Gastrocnemius medialis (tissue), 4 donors: Measurements from ENCODE around the gene UNC5A. TPM values are rescaled to one million over a fixed set of nuclear protein-coding genes. Genes with fewer than 3 reads are reported as not detected.

Experiments used
- ATAC-seq, 2 donors: fragments of 150-250 bp; one replicate each; pipeline ENCODE4 v1.9.1; 2016
- DNase-seq, 2 donors: peaks; one replicate each; pipeline ENCODE4 v3.0.0-alpha.2; 2019
- H3K27ac ChIP-seq, 4 donors: fragments of 200-600 bp; sonication (generic); 1 replicate in 1 of 4; 2 replicates in 3 of 4; pipeline ENCODE4 v1.5.1; 2016 to 2018; ENCODE audit warnings: mild to moderate bottlenecking in 2 of 4, moderate library complexity in 1 of 4
- H3K27me3 ChIP-seq, 3 donors: fragments of 200-600 bp; sonication (generic) in 2 of 3; 1 replicate in 1 of 3; 2 replicates in 2 of 3; pipeline versions ENCODE4 v1.5.1 to v1.6.0; 2016 to 2019; ENCODE audit warnings: mild to moderate bottlenecking in 1 of 3, moderate library complexity in 1 of 3
- H3K36me3 ChIP-seq, 2 donors: fragments of 200-600 bp; sonication (generic) in 1 of 2; one replicate each; pipeline ENCODE4 v1.5.1; 2017 to 2018
- H3K4me1 ChIP-seq, 2 donors: fragments of 200-600 bp; sonication (generic) in 1 of 2; one replicate each; pipeline ENCODE4 v1.5.1; 2016 to 2017; ENCODE audit warnings: mild to moderate bottlenecking in 2 of 2
- H3K4me3 ChIP-seq, 4 donors: fragments of 200-600 bp; sonication (generic) in 3 of 4; 1 replicate in 1 of 4; 2 replicates in 3 of 4; pipeline ENCODE4 v1.5.1; 2016 to 2019; ENCODE audit warnings: mild to moderate bottlenecking in 2 of 4
- H3K9me3 ChIP-seq, 3 donors: fragments of 200-600 bp; sonication (generic) in 2 of 3; 1 replicate in 1 of 3; 2 replicates in 2 of 3; pipeline ENCODE4 v1.5.1; 2016 to 2019
- CTCF ChIP-seq, 5 experiments: fragments of 450-650 bp in 3 of 5; fragments of 200-600 bp in 2 of 5; sonication (generic) in 2 of 5; IDR thresholded peaks in 4 of 5; conservative IDR thresholded peaks in 1 of 5; 1 replicate in 4 of 5; 2 replicates in 1 of 5; pipeline ENCODE4 v1.5.1; 2016 to 2019; ENCODE audit warnings: antibody characterized with exemption in 5 of 5, mild to moderate bottlenecking in 3 of 5, moderate library complexity in 3 of 5
- POLR2A ChIP-seq, 2 donors: fragments of 450-650 bp; IDR thresholded peaks; one replicate each; pipeline ENCODE4 v1.6.1; 2017; ENCODE audit warnings: antibody characterized with exemption in 2 of 2, mild to moderate bottlenecking in 2 of 2, moderate library complexity in 2 of 2
- in situ Hi-C, 4 donors: fragments of 200-750 bp; cut with MboI; loops; one replicate each; pipeline versions ENCODE4 v1.15.0 to v1.8.0; 2017; ENCODE audit warnings: low sequenced_read_pairs in 4 of 4
- intact Hi-C: fragments of 100-400 bp; cut with DNase I; formaldehyde crosslinking; loops from one replicate; pipeline ENCODE4 v1.15.1; 2023; ENCODE audit warnings: low total_unique reads
- total RNA-seq, 4 donors: library from RNA; depleted of rRNA; stranded (reverse); fragments of >200 nt; gene quantifications; one replicate each; pipeline versions ENCODE4 v1.1.0 to v1.2.3, GENCODE V29; 2016

The UNC5A gene
- total RNA-seq, 4 donors from 2014 or later = 0.10 to 0.55 TPM; not detected in 2

GRCh38 chr5:176817369-176817840 is 7.0 kb downstream of the UNC5A start:
- in situ Hi-C loops (no loop called here), intact Hi-C loops (no loop called here)
- Histone ChIP-seq H3K4me3 (peak overlapping the region in 2 of 4 donors; percentile 25 to 39), H3K36me3 (no peaks in the 10 kb centered on the region), H3K9me3 (no peaks in the 10 kb centered on the region), H3K4me1 (no peaks in the 10 kb centered on the region), H3K27me3 (peaks cover 45 to 67% (median 50%) of the 10 kb centered on the region in 3 donors), H3K27ac (no peak overlapping the region)
- ATAC-seq (no peak), DNase-seq (no peak)
- TF ChIP-seq CTCF (IDR thresholded peaks at IDR 0.05 in 4 of 5, conservative IDR thresholded peaks at IDR 0.05 in 1 of 5) (no peak), POLR2A (IDR thresholded peaks at IDR 0.05) (no peak)

- no peak for DNase-seq
- H3K36me3 ChIP-seq = no peaks in the 10 kb centered on the region
- no peak for ATAC-seq
- in situ Hi-C loops (no loop called here), intact Hi-C loops (no loop called here)
- H3K27ac ChIP-seq = no peak overlapping the region
- peak overlapping the region in 3 of 4 donors; percentile 25 to 39 (median 36) for H3K4me3 ChIP-seq
- peaks cover 44 to 67% (median 46%) of the 10 kb centered on the region in 3 donors for H3K27me3 ChIP-seq
- H3K4me1 ChIP-seq = no peaks in the 10 kb centered on the region
- H3K9me3 ChIP-seq = no peaks in the 10 kb centered on the region
- TF ChIP-seq CTCF (IDR thresholded peaks at IDR 0.05 in 4 of 5, conservative IDR thresholded peaks at IDR 0.05 in 1 of 5) = no peak
- TF ChIP-seq POLR2A (IDR thresholded peaks at IDR 0.05) = no peak
Observed at GRCh38 chr5:176817841-176818377, 7.5 kb downstream of the UNC5A start.

GRCh38 chr5:176818391-176819098 is 8.2 kb downstream of the UNC5A start:
- H3K27me3 ChIP-seq = peaks cover 44 to 65% (median 46%) of the 10 kb centered on the region in 3 donors
- H3K27ac ChIP-seq = no peak overlapping the region
- no peak for ATAC-seq
- no peaks in the 10 kb centered on the region for H3K36me3 ChIP-seq
- H3K4me3 ChIP-seq = peak overlapping the region in 2 of 4 donors; percentile 36 to 39
- in situ Hi-C loops = no loop called here
- DNase-seq = no peak
- H3K4me1 ChIP-seq = no peaks in the 10 kb centered on the region
- intact Hi-C loops = no loop called here
- TF ChIP-seq CTCF (IDR thresholded peaks at IDR 0.05 in 4 of 5, conservative IDR thresholded peaks at IDR 0.05 in 1 of 5) = no peak
- TF ChIP-seq POLR2A (IDR thresholded peaks at IDR 0.05) = no peak
- H3K9me3 ChIP-seq = no peaks in the 10 kb centered on the region

GRCh38 chr5:176819476-176819875 is 9.1 kb downstream of the UNC5A start:
- TF ChIP-seq CTCF (IDR thresholded peaks at IDR 0.05 in 4 of 5, conservative IDR thresholded peaks at IDR 0.05 in 1 of 5) = no peak
- no peak for TF ChIP-seq POLR2A (IDR thresholded peaks at IDR 0.05)
- Histone ChIP-seq H3K4me3 (no peak overlapping the region), H3K27me3 (peaks cover 41 to 60% (median 46%) of the 10 kb centered on the region in 3 donors), H3K36me3 (no peaks in the 10 kb centered on the region), H3K4me1 (no peaks in the 10 kb centered on the region), H3K27ac (no peak overlapping the region), H3K9me3 (no peaks in the 10 kb centered on the region)
- ATAC-seq (no peak), DNase-seq (no peak)
- in situ Hi-C loops = no loop called here
- intact Hi-C loops = no loop called here
